Measurements from ENCODE around the gene MRPS2. TPM values are rescaled to one million over a fixed set of nuclear protein-coding genes. Genes with fewer than 3 reads are reported as not detected.

MRPS2 gene
- polyA plus RNA-seq, 1 donor from 2014 or later, result 20.1 TPM

- Histone ChIP-seq H3K4me2 (ENCODE audit: low read length) (no peak overlapping the region), H3K9ac (ENCODE audit: low read length) (no peak overlapping the region), H3K9me3 (ENCODE audit: low read length) (no peaks in the 10 kb centered on the region), H3K4me3 (ENCODE audit: low read length) (no peak overlapping the region), H3F3A (ENCODE audit: insufficient read depth, low read length, poor library complexity, severe bottlenecking) (no peaks in the 10 kb centered on the region), H3K79me2 (replicated peaks; ENCODE audit: insufficient read depth, low read length) (no peaks in the 10 kb centered on the region), H3K27ac (ENCODE audit: low read length) (no peak overlapping the region), H2AFZ (ENCODE audit: low read depth, low read length) (no peak overlapping the region), H4K20me1 (ENCODE audit: insufficient read depth) (no peaks in the 10 kb centered on the region), H3K9me2 (ENCODE audit: insufficient read depth, low read length) (no peaks in the 10 kb centered on the region), H3K36me3 (ENCODE audit: insufficient read depth, low read length) (no peaks in the 10 kb centered on the region), H3K27me3 (ENCODE audit: insufficient read depth, low read depth, low read length) (no peaks in the 10 kb centered on the region)
- TF ChIP-seq EZH2 (IDR thresholded peaks at IDR 0.05; ENCODE audit: borderline replicate concordance, insufficient read depth, low read length, poor library complexity, severe bottlenecking) (no peak), CTCF (IDR thresholded peaks at IDR 0.05; ENCODE audit: poor library complexity, severe bottlenecking) (no peak), MXI1 (conservative IDR thresholded peaks at IDR 0.05; ENCODE audit: poor library complexity, severe bottlenecking) (no peak), SMC3 (conservative IDR thresholded peaks at IDR 0.05; ENCODE audit: poor library complexity) (no peak), POLR2AphosphoS5 (IDR thresholded peaks at IDR 0.05) (no peak), EP300 (conservative IDR thresholded peaks at IDR 0.05; ENCODE audit: poor library complexity, severe bottlenecking) (no peak), RAD21 (conservative IDR thresholded peaks at IDR 0.05) (no peak), TAF1 (IDR thresholded peaks at IDR 0.05; ENCODE audit: low read depth) (no peak), REST (IDR thresholded peaks at IDR 0.05; ENCODE audit: borderline replicate concordance) (no peak)
Measured at GRCh38 chr9:135521608-135522095, 21.2 kb downstream of the MRPS2 start.

GRCh38 chr9:135522137-135522877 is 21.8 kb downstream of the MRPS2 start:
- Histone ChIP-seq H3K4me2 (ENCODE audit: low read length) (no peak overlapping the region), H3K9ac (ENCODE audit: low read length) (no peak overlapping the region), H3K27ac (ENCODE audit: low read length) (no peak overlapping the region), H4K20me1 (ENCODE audit: insufficient read depth) (no peaks in the 10 kb centered on the region), H3F3A (ENCODE audit: insufficient read depth, low read length, poor library complexity, severe bottlenecking) (no peaks in the 10 kb centered on the region), H3K9me3 (ENCODE audit: low read length) (no peaks in the 10 kb centered on the region), H3K9me2 (ENCODE audit: insufficient read depth, low read length) (no peaks in the 10 kb centered on the region), H3K36me3 (ENCODE audit: insufficient read depth, low read length) (no peaks in the 10 kb centered on the region), H3K79me2 (replicated peaks; ENCODE audit: insufficient read depth, low read length) (no peaks in the 10 kb centered on the region), H3K27me3 (ENCODE audit: insufficient read depth, low read depth, low read length) (no peaks in the 10 kb centered on the region), H2AFZ (ENCODE audit: low read depth, low read length) (no peak overlapping the region), H3K4me3 (ENCODE audit: low read length) (no peak overlapping the region)
- TF ChIP-seq TAF1 (IDR thresholded peaks at IDR 0.05; ENCODE audit: low read depth), result no peak
- no peak for TF ChIP-seq EZH2 (IDR thresholded peaks at IDR 0.05; ENCODE audit: borderline replicate concordance, insufficient read depth, low read length, poor library complexity, severe bottlenecking)
- TF ChIP-seq REST (IDR thresholded peaks at IDR 0.05; ENCODE audit: borderline replicate concordance), result no peak
- no peak for TF ChIP-seq SMC3 (conservative IDR thresholded peaks at IDR 0.05; ENCODE audit: poor library complexity)
- no peak for TF ChIP-seq EP300 (conservative IDR thresholded peaks at IDR 0.05; ENCODE audit: poor library complexity, severe bottlenecking)
- no peak for TF ChIP-seq POLR2AphosphoS5 (IDR thresholded peaks at IDR 0.05)
- no peak for TF ChIP-seq CTCF (IDR thresholded peaks at IDR 0.05; ENCODE audit: poor library complexity, severe bottlenecking)
- no peak for TF ChIP-seq MXI1 (conservative IDR thresholded peaks at IDR 0.05; ENCODE audit: poor library complexity, severe bottlenecking)
- no peak for TF ChIP-seq RAD21 (conservative IDR thresholded peaks at IDR 0.05)

Measured in neural cell (in vitro differentiated cells).